ENCODE data around the gene EPHB2. TPM values are rescaled to one million over a fixed set of nuclear protein-coding genes. Genes with fewer than 3 reads are reported as not detected.

The EPHB2 gene
- total and polyA plus RNA-seq, 12 donors, result 0.15 to 5.0 (median 0.85) TPM

GRCh38 chr1:22821027-22821426 lies 110.4 kb downstream of the EPHB2 start:
- Histone ChIP-seq H3K9me3 (no peaks in the 10 kb centered on the region), H3K4me1 (peaks cover 0 to 8% (median 2%) of the 10 kb centered on the region in 9 donors), H3K27ac (no peak overlapping the region), H3K4me3 (no peak overlapping the region), H3K27me3 (no peaks in the 10 kb centered on the region), H3K36me3 (no peaks in the 10 kb centered on the region)
- DNase-seq (no peak), ATAC-seq (no peak)
- 43 to 54% methylated on average over 5 of the region's 5 CpGs for WGBS, 2 donors
- TF ChIP-seq CTCF (IDR thresholded peaks at IDR 0.05), result no peak
- intact Hi-C loops (cut with DNase I), result no loop called here

GRCh38 chr1:22822371-22822770 lies 111.7 kb downstream of the EPHB2 start:
- H3K36me3 ChIP-seq, result no peaks in the 10 kb centered on the region
- peaks cover 0 to 17% (median 13%) of the 10 kb centered on the region in 9 donors for H3K4me1 ChIP-seq
- TF ChIP-seq CTCF (IDR thresholded peaks at IDR 0.05), result no peak
- no peaks in the 10 kb centered on the region for H3K27me3 ChIP-seq
- H3K9me3 ChIP-seq, result no peaks in the 10 kb centered on the region
- ATAC-seq (no peak), DNase-seq (no peak)
- no peak overlapping the region for H3K4me3 ChIP-seq
- 75 to 95% methylated on average over 1 of the region's 1 CpG for WGBS, 2 donors
- intact Hi-C loops (cut with DNase I), result no loop called here
- no peak overlapping the region for H3K27ac ChIP-seq

- Histone ChIP-seq H3K36me3 (no peaks in the 10 kb centered on the region), H3K4me3 (no peak overlapping the region), H3K4me1 (peaks cover 0 to 36% (median 22%) of the 10 kb centered on the region in 9 donors), H3K9me3 (no peaks in the 10 kb centered on the region), H3K27me3 (no peaks in the 10 kb centered on the region), H3K27ac (no peak overlapping the region)
- 89% methylated on average over 10 of the region's 10 CpGs for WGBS, 2 donors
- TF ChIP-seq CTCF (IDR thresholded peaks at IDR 0.05), result no peak
- DNase-seq (no peak), ATAC-seq (no peak)
- intact Hi-C loops (cut with DNase I), result no loop called here
Measured at GRCh38 chr1:22824466-22824865, 113.8 kb downstream of the EPHB2 start.

- ATAC-seq (no peak), DNase-seq (no peak)
- intact Hi-C loops (cut with DNase I), result no loop called here
- Histone ChIP-seq H3K4me1 (peaks cover 0 to 36% (median 22%) of the 10 kb centered on the region in 9 donors), H3K9me3 (no peaks in the 10 kb centered on the region), H3K27ac (no peak overlapping the region), H3K36me3 (no peaks in the 10 kb centered on the region), H3K4me3 (no peak overlapping the region), H3K27me3 (no peaks in the 10 kb centered on the region)
- TF ChIP-seq CTCF (IDR thresholded peaks at IDR 0.05), result no peak
- WGBS, 2 donors, result 92 to 95% methylated on average over 5 of the region's 5 CpGs
Measured at GRCh38 chr1:22824975-22825374, 114.3 kb downstream of the EPHB2 start.
